Common myeloid progenitor, CD34-positive (primary cell): ENCODE data around the gene TASP1.

Source experiments
- CTCF ChIA-PET: fragments of 350-600 bp; sonication (Branson Sonifier 250); formaldehyde crosslinking; loops from one replicate; lab custom pipeline; 2021; ENCODE audit warnings: antibody characterized with exemption; lab: Charles Lee
- POLR2A ChIA-PET: fragments of 350-600 bp; sonication (Branson Sonifier 250); formaldehyde crosslinking; loops from one replicate; lab custom pipeline; 2021; ENCODE audit warnings: antibody characterized with exemption; lab: Charles Lee
- DNase-seq, 3 donors: peaks; one replicate each; pipeline versions ENCODE4 v3.0.0 to v3.0.0-alpha.2; 2013
- H3K27ac ChIP-seq, 2 experiments: 1 replicate in 1 of 2; 2 replicates in 1 of 2; pipeline ENCODE4 v1.7.0; 2013; ENCODE audit warnings: inconsistent platforms in 2 of 2, low read length in 2 of 2, mild to moderate bottlenecking in 2 of 2, low read depth in 1 of 2, moderate library complexity in 1 of 2; ENCODE audit not compliant: severe bottlenecking in 2 of 2, insufficient read depth in 1 of 2, poor library complexity in 1 of 2
- H3K27me3 ChIP-seq, 5 experiments: replicated peaks in 2 of 5; 1 replicate in 3 of 5; 2 replicates in 2 of 5; pipeline versions ENCODE4 v1.6.1 to v1.7.0; 2013; ENCODE audit warnings: low read length in 4 of 5, mild to moderate bottlenecking in 2 of 5, moderate library complexity in 2 of 5, inconsistent platforms in 1 of 5; ENCODE audit not compliant: insufficient read depth in 5 of 5, control insufficient read depth in 4 of 5
- H3K36me3 ChIP-seq, 4 experiments: 1 replicate in 2 of 4; 2 replicates in 2 of 4; pipeline versions ENCODE4 v1.6.1 to v1.7.0; 2013; ENCODE audit warnings: low read length in 3 of 4, control low read depth in 1 of 4, mild to moderate bottlenecking in 1 of 4; ENCODE audit not compliant: control insufficient read depth in 4 of 4, insufficient read depth in 4 of 4
- H3K4me1 ChIP-seq, 4 experiments: 1 replicate in 3 of 4; 2 replicates in 1 of 4; pipeline versions ENCODE4 v1.6.1 to v1.7.1; 2013; ENCODE audit warnings: low read length in 3 of 4, mild to moderate bottlenecking in 3 of 4, control low read depth in 1 of 4, inconsistent platforms in 1 of 4, moderate library complexity in 1 of 4; ENCODE audit not compliant: control insufficient read depth in 4 of 4, insufficient read depth in 4 of 4; ENCODE audit errors: control extremely low read depth in 1 of 4
- H3K4me3 ChIP-seq, 7 experiments: 1 replicate in 4 of 7; 2 replicates in 3 of 7; pipeline versions ENCODE4 v1.5.1 to v1.7.0; 2013; ENCODE audit warnings: mild to moderate bottlenecking in 7 of 7, low read length in 6 of 7, moderate library complexity in 6 of 7, inconsistent platforms in 2 of 7, low read depth in 2 of 7, control low read depth in 1 of 7; ENCODE audit not compliant: insufficient read depth in 4 of 7, control insufficient read depth in 1 of 7; ENCODE audit errors: extremely low read depth in 1 of 7
- H3K9me3 ChIP-seq, 5 experiments: 1 replicate in 4 of 5; 2 replicates in 1 of 5; pipeline versions ENCODE4 v1.6.1 to v1.7.1; 2013; ENCODE audit warnings: low read length in 4 of 5, mild to moderate bottlenecking in 2 of 5, inconsistent platforms in 1 of 5, low read depth in 1 of 5, moderate library complexity in 1 of 5; ENCODE audit not compliant: control insufficient read depth in 4 of 5, insufficient read depth in 2 of 5; ENCODE audit errors: control extremely low read depth in 1 of 5
- WGBS: methylation state at CpG from one replicate; pipeline ENCODE4 v1.1.5; 2013; ENCODE audit not compliant: insufficient coverage; 5-methylcytosine and 5-hydroxymethylcytosine counted together

Gene TASP1

GRCh38 chr20:13397300-13397724, 241.4 kb downstream of the TASP1 start:
- no peak for DNase-seq
- WGBS, result 80% methylated on average over 1 of the region's 1 CpG
- peaks cover 0 to 4% (median 0%) of the 10 kb centered on the region in 4 experiments for H3K36me3 ChIP-seq
- POLR2A ChIA-PET, result no interaction called here
- H3K27ac ChIP-seq, result no peak overlapping the region
- H3K4me1 ChIP-seq, result no peaks in the 10 kb centered on the region
- no peak overlapping the region for H3K4me3 ChIP-seq
- H3K9me3 ChIP-seq, result peaks cover 0 to 3% (median 0%) of the 10 kb centered on the region in 5 experiments
- no peaks in the 10 kb centered on the region for H3K27me3 ChIP-seq
- CTCF ChIA-PET, result no interaction called here

- no peak for DNase-seq
- Histone ChIP-seq H3K4me1 (no peaks in the 10 kb centered on the region), H3K4me3 (no peak overlapping the region), H3K9me3 (peaks cover 0 to 3% (median 0%) of the 10 kb centered on the region in 5 experiments), H3K36me3 (peaks cover 0 to 4% (median 0%) of the 10 kb centered on the region in 4 experiments), H3K27me3 (no peaks in the 10 kb centered on the region), H3K27ac (no peak overlapping the region)
- CTCF ChIA-PET, result no interaction called here
- POLR2A ChIA-PET, result no interaction called here
Measured at GRCh38 chr20:13396826-13397225, 241.9 kb downstream of the TASP1 start.

GRCh38 chr20:13396022-13396421, 242.7 kb downstream of the TASP1 start:
- Histone ChIP-seq H3K36me3 (peaks cover 0 to 4% (median 2%) of the 10 kb centered on the region in 4 experiments), H3K4me1 (no peaks in the 10 kb centered on the region), H3K27me3 (no peaks in the 10 kb centered on the region), H3K4me3 (no peak overlapping the region), H3K27ac (no peak overlapping the region), H3K9me3 (peaks cover 0 to 3% (median 0%) of the 10 kb centered on the region in 5 experiments)
- WGBS, result no CpG with 5 or more reads among the region's 3 CpGs
- CTCF ChIA-PET, result no interaction called here
- POLR2A ChIA-PET, result no interaction called here
- no peak for DNase-seq

- Histone ChIP-seq H3K27ac (no peak overlapping the region), H3K4me1 (no peaks in the 10 kb centered on the region), H3K36me3 (peaks cover 0 to 7% (median 3%) of the 10 kb centered on the region in 4 experiments), H3K9me3 (peaks cover 0 to 3% (median 0%) of the 10 kb centered on the region in 5 experiments), H3K4me3 (no peak overlapping the region), H3K27me3 (no peaks in the 10 kb centered on the region)
- DNase-seq, result no peak
- ChIA-PET POLR2A (no interaction called here), CTCF (no interaction called here)
- 22% methylated on average over 1 of the region's 1 CpG for WGBS
Measured at GRCh38 chr20:13395232-13395631, 243.5 kb downstream of the TASP1 start.

GRCh38 chr20:13392391-13392790, 246.3 kb downstream of the TASP1 start:
- peaks cover 0 to 3% (median 0%) of the 10 kb centered on the region in 5 experiments for H3K9me3 ChIP-seq
- no peak overlapping the region for H3K4me3 ChIP-seq
- peaks cover 0 to 24% (median 6%) of the 10 kb centered on the region in 4 experiments for H3K36me3 ChIP-seq
- no peaks in the 10 kb centered on the region for H3K27me3 ChIP-seq
- H3K27ac ChIP-seq, result no peak overlapping the region
- POLR2A ChIA-PET, result no interaction called here
- WGBS, result 97% methylated on average over 5 of the region's 5 CpGs
- DNase-seq, result no peak
- no peaks in the 10 kb centered on the region for H3K4me1 ChIP-seq
- CTCF ChIA-PET, result no interaction called here

GRCh38 chr20:13389115-13389514, 249.6 kb downstream of the TASP1 start:
- no peaks in the 10 kb centered on the region for H3K4me1 ChIP-seq
- H3K4me3 ChIP-seq, result no peak overlapping the region
- no peaks in the 10 kb centered on the region for H3K27me3 ChIP-seq
- no peak overlapping the region for H3K27ac ChIP-seq
- DNase-seq, result no peak
- CTCF ChIA-PET, result interaction anchor here (0.6 kb wide), 1 partner anchor 429 kb away, joined by 3 read pairs; no protein-coding TSS in a partner anchor
- peaks cover 0 to 3% (median 0%) of the 10 kb centered on the region in 5 experiments for H3K9me3 ChIP-seq
- WGBS, result no CpG with 5 or more reads among the region's 3 CpGs
- POLR2A ChIA-PET, result no interaction called here
- peaks cover 0 to 41% (median 6%) of the 10 kb centered on the region in 4 experiments for H3K36me3 ChIP-seq

- WGBS, result 100% methylated on average over 1 of the region's 2 CpGs
- ChIA-PET CTCF (no interaction called here), POLR2A (no interaction called here)
- Histone ChIP-seq H3K27me3 (no peaks in the 10 kb centered on the region), H3K4me3 (no peak overlapping the region), H3K4me1 (no peaks in the 10 kb centered on the region), H3K36me3 (peaks cover 0 to 34% (median 4%) of the 10 kb centered on the region in 4 experiments), H3K9me3 (peaks cover 0 to 18% (median 5%) of the 10 kb centered on the region in 5 experiments), H3K27ac (no peak overlapping the region)
- no peak for DNase-seq
Measured at GRCh38 chr20:13384132-13384531, 254.6 kb downstream of the TASP1 start.
